Right lobe of liver (tissue), 4 donors: ENCODE measurements around the gene EPS15.

Source experiments
- POLR2A ChIP-seq: fragments of 450-650 bp; IDR thresholded peaks from one replicate; pipeline ENCODE4 v1.6.1; 2017; ENCODE audit warnings: antibody characterized with exemption, mild to moderate bottlenecking
- TF ChIP-seq, protein P1 (sequence below), 4 donors: fragments of 200-600 bp in 3 of 4; fragments of 450-650 bp in 1 of 4; IDR thresholded peaks; one replicate each; pipeline versions ENCODE4 v1.5.1 to v1.8.0; 2016 to 2022; ENCODE audit warnings: antibody characterized with exemption in 4 of 4, mild to moderate bottlenecking in 2 of 4
- donor health status: DM: no; HTN: no; CAD: no.
- donor health status: DM: no; HTN: no; CAD: no.
- donor health status: DM: no; HTN: yes; CAD: no.

DNA sequence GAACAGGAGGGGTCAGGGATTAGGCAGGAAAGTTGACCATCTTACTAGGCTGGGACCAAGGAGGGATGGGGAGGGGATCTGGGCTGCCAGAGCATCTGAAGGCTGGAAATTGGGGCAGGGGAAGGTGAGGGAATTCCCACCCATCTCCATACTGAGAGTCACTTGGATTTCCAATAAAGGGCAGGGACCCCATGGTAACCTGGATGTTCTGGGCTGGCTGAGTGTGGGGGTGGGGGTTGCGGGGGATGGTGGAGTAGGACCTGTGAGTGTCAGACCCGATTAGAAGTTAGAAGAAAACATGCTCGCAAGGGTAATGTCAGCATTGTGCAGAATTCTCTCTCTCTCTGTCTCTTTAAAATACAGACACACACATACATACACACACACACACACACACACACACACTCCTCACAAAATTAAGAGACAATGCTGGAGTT, 40.0 kb upstream of the EPS15 start:
- TF ChIP-seq, protein P1, sequence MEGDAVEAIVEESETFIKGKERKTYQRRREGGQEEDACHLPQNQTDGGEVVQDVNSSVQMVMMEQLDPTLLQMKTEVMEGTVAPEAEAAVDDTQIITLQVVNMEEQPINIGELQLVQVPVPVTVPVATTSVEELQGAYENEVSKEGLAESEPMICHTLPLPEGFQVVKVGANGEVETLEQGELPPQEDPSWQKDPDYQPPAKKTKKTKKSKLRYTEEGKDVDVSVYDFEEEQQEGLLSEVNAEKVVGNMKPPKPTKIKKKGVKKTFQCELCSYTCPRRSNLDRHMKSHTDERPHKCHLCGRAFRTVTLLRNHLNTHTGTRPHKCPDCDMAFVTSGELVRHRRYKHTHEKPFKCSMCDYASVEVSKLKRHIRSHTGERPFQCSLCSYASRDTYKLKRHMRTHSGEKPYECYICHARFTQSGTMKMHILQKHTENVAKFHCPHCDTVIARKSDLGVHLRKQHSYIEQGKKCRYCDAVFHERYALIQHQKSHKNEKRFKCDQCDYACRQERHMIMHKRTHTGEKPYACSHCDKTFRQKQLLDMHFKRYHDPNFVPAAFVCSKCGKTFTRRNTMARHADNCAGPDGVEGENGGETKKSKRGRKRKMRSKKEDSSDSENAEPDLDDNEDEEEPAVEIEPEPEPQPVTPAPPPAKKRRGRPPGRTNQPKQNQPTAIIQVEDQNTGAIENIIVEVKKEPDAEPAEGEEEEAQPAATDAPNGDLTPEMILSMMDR (IDR thresholded peaks at IDR 0.05) = no peak
- no peak for TF ChIP-seq POLR2A
